Limb (tissue), 2 donors: ENCODE results near the gene DNAH17.

ENCODE experiments used
- DNase-seq, 2 donors: peaks; one replicate each; pipeline ENCODE4 v3.0.0-alpha.2; 2016; ENCODE audit errors: extremely low spot score in 2 of 2

Gene DNAH17

GRCh38 chr17:78607038-78607437, 29.8 kb upstream of the DNAH17 start:
- no peak for DNase-seq

GRCh38 chr17:78605886-78606285, 28.7 kb upstream of the DNAH17 start:
- no peak for DNase-seq

GRCh38 chr17:78605429-78605828, 28.2 kb upstream of the DNAH17 start:
- no peak for DNase-seq

GRCh38 chr17:78602246-78602645, 25.1 kb upstream of the DNAH17 start:
- DNase-seq, result no peak

- DNase-seq, result no peak
Observed at GRCh38 chr17:78601577-78602190, 24.5 kb upstream of the DNAH17 start.

GRCh38 chr17:78600181-78600721, 23.1 kb upstream of the DNAH17 start:
- DNase-seq, result no peak

- DNase-seq, result peak; percentile 35 to 51
Observed at GRCh38 chr17:78599419-78599818, 22.2 kb upstream of the DNAH17 start.

GRCh38 chr17:78598013-78598471, 20.8 kb upstream of the DNAH17 start:
- peak in 1 of 2 donors; percentile 5 for DNase-seq

- DNase-seq, result no peak
Observed at GRCh38 chr17:78596871-78597764, 19.9 kb upstream of the DNAH17 start.

GRCh38 chr17:78595135-78595810, 18.1 kb upstream of the DNAH17 start:
- DNase-seq, result no peak

- DNase-seq, result no peak
Observed at GRCh38 chr17:78592991-78593329, 15.8 kb upstream of the DNAH17 start.

- no peak for DNase-seq
Observed at GRCh38 chr17:78591263-78591671, 14.1 kb upstream of the DNAH17 start.

GRCh38 chr17:78589885-78590284, 12.7 kb upstream of the DNAH17 start:
- DNase-seq, result no peak

GRCh38 chr17:78589031-78589675, 12.0 kb upstream of the DNAH17 start:
- DNase-seq, result no peak

- DNase-seq, result no peak
Observed at GRCh38 chr17:78588258-78589030, 11.2 kb upstream of the DNAH17 start.

- DNase-seq, result no peak
Observed at GRCh38 chr17:78585006-78585630, 7.9 kb upstream of the DNAH17 start.

- no peak for DNase-seq
Observed at GRCh38 chr17:78583091-78583490, 5.9 kb upstream of the DNAH17 start.

GRCh38 chr17:78581304-78581703, 4.1 kb upstream of the DNAH17 start:
- no peak for DNase-seq

GRCh38 chr17:78580277-78580804, 3.1 kb upstream of the DNAH17 start:
- no peak for DNase-seq
